GM06990 (cell line): ENCODE measurements around the gene KIFBP.
A peak's percentile ranks its signal among the peaks of the same experiment; 100 is the strongest.

Experiments
- DNase-seq: peaks from one replicate; pipeline ENCODE4 v3.0.0-alpha.2; 2011; ENCODE audit not compliant: insufficient read length; ENCODE audit errors: extremely low read depth
- H3K27me3 ChIP-seq: replicated peaks from 2 replicates; pipeline ENCODE4 v1.6.0; 2011; ENCODE audit warnings: low read length; ENCODE audit not compliant: control insufficient read depth, insufficient read depth
- H3K36me3 ChIP-seq: 2 replicates; pipeline ENCODE4 v1.5.1; 2011; ENCODE audit warnings: low read length; ENCODE audit not compliant: control insufficient read depth, insufficient read depth
- H3K4me3 ChIP-seq: replicated peaks from 2 replicates; pipeline ENCODE4 v1.5.1; 2011; ENCODE audit warnings: low read depth, mild to moderate bottlenecking, control low read depth, low read length
- TF ChIP-seq, protein P1 (sequence below): IDR thresholded peaks from 2 replicates; pipeline ENCODE4 v1.5.1; 2011; ENCODE audit warnings: low read length, control low read depth, mild to moderate bottlenecking, inconsistent platforms; ENCODE audit not compliant: insufficient read depth, poor library complexity, severe bottlenecking

KIFBP gene

DNA sequence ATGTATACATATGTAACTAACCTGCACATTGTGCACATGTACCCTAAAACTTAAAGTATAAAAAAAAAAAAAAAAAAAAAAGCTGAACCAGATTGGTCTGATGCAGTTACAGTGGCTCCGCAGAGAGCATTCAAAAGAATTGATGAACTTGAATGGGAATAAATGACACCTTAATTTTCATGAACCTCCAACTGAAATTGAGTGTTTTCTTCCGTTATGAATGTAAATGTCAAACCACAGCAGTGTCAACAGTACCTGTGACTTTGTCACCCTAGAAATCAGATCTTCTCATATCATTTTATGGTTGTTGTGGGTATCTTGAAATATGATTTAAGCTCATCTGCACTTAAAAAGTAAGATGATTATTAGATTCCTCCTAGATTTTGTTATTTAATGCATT lies 66.6 kb downstream of the KIFBP start:
- Histone ChIP-seq H3K27me3 (no peaks in the 10 kb centered on the region), H3K4me3 (no peak overlapping the region), H3K36me3 (no peaks in the 10 kb centered on the region)
- TF ChIP-seq, protein P1, sequence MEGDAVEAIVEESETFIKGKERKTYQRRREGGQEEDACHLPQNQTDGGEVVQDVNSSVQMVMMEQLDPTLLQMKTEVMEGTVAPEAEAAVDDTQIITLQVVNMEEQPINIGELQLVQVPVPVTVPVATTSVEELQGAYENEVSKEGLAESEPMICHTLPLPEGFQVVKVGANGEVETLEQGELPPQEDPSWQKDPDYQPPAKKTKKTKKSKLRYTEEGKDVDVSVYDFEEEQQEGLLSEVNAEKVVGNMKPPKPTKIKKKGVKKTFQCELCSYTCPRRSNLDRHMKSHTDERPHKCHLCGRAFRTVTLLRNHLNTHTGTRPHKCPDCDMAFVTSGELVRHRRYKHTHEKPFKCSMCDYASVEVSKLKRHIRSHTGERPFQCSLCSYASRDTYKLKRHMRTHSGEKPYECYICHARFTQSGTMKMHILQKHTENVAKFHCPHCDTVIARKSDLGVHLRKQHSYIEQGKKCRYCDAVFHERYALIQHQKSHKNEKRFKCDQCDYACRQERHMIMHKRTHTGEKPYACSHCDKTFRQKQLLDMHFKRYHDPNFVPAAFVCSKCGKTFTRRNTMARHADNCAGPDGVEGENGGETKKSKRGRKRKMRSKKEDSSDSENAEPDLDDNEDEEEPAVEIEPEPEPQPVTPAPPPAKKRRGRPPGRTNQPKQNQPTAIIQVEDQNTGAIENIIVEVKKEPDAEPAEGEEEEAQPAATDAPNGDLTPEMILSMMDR: no peak
- peak; percentile 50 for DNase-seq

DNA sequence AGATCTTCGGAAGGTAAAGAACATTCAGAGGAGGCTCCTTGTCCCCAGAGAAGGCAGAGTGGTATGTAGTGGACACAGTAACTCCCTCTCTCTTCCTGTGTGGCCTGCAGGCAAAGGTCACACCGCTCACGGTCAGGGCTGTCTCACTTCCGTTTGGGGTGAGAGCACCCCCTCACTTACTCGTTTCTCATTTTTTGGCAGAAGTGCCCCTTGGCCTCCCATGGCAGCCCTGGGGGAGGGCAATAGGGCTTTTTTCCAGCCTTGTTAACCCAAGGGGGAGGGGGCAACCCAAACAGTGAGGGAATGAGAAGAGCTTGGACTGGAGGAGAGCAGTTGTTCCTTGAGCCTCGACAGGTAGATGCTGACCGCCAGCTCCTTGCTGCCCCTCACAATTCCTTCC lies 67.5 kb downstream of the KIFBP start:
- Histone ChIP-seq H3K27me3 (no peaks in the 10 kb centered on the region), H3K36me3 (no peaks in the 10 kb centered on the region), H3K4me3 (no peak overlapping the region)
- DNase-seq: no peak
- TF ChIP-seq, protein P1: no peak

DNA sequence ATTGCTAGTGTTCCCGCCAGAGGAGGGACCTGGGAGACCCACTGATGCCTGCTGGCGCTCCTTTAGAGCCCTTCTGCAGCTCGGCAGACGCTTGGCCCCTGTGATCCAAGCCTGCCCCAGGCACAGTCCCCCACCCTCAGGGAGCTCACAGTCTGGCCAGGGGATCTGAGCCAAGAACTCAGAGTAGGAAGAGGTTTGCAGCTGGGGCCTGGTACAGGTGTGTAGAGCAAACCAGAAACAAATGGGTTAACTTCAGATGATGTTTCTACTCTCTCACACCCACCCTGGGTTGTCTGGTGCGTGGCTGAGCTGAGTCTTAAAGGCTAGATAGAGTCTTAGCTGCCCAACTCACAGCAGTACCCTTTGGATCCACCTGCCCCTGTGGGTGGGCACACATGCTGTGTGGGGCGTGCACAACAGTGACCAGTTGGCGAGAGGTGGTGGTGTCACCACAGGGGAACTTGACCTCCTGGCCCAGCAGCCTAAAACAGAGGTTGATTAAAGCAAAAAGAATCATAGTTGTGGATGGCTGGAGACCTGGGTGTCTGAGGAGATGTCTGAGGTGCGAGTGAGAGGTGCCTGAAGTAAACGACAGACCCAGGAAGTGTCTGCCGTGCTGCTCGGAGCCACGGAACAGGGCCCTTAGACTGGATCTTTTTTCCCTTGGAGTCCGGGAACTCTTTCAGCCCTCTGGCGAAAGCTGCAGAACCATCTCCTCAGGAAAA lies 68.1 kb downstream of the KIFBP start:
- TF ChIP-seq, protein P1: no peak
- H3K27me3 ChIP-seq: no peaks in the 10 kb centered on the region
- peak; percentile 35 for DNase-seq
- no peaks in the 10 kb centered on the region for H3K36me3 ChIP-seq
- no peak overlapping the region for H3K4me3 ChIP-seq

DNA sequence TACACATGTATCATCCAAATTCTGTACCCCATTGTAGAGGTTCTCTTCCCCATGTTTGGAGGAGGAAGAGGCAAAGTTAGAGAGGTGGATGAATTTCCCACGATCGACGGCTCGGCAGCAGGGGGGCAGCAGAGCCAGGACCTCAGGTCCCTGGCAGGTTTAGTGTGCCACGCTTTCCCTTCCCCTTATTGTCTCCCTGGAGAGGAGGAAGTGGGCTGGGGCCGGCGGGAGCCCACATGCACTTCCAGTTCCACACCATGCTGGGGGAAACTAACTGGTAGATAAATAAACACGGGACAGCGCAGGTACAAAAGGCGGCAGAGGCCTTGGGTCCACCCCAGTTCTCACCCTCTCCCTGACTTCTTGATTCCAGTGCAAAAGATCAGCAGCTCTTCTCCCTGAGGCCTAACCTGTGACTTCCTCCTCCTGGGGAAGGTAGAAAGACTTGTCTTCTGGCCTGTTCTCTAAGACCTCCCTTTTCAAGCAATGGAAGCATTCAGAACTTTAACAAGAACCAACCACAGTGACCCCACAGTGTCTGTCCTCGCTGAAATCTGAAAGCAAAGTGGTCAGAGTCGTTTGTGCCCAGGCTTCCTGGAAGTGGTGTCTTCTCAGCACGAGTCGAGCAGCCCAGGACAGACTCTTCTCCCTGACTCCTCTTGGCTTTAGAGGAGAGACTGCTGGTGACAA lies 68.8 kb downstream of the KIFBP start:
- Histone ChIP-seq H3K4me3 (no peak overlapping the region), H3K27me3 (no peaks in the 10 kb centered on the region), H3K36me3 (no peaks in the 10 kb centered on the region)
- TF ChIP-seq, protein P1: no peak
- DNase-seq: peak; percentile 48

DNA sequence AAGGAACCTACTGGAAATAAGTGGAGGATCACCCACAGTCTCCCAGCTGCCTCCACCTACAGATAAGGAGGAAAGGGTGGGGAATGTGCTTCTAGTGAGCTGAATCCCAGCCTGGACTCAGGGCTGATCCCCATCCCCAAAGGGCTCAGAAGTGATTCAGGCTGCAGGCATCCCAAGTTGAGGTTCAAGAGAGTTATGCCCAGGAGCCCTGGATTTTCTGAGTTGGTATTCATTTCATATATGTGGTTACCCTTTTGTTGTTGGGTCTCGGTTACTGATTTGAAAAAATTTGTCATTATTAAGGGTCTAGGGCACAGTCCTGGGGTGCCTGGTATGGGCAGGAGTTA lies 69.3 kb downstream of the KIFBP start:
- Histone ChIP-seq H3K4me3 (no peak overlapping the region), H3K36me3 (no peaks in the 10 kb centered on the region), H3K27me3 (no peaks in the 10 kb centered on the region)
- TF ChIP-seq, protein P1: no peak
- DNase-seq: no peak
